Neural crest cell (in vitro differentiated cells): Measurements from ENCODE around the gene NUDCD3. TPM values are rescaled to one million over a fixed set of nuclear protein-coding genes. Genes with fewer than 3 reads are reported as not detected.
"Not testable (repeated sequence)": the region's sequence is repeated elsewhere in the genome, so short reads cannot be mapped to it uniquely, and the experiment has no call there.

Source experiments
- DNase-seq: peaks from one replicate; pipeline ENCODE4 v3.0.0; 2021; ENCODE audit warnings: low read depth, mixed read lengths, low spot score
- H3K27ac Mint-ChIP-seq: one replicate; pipeline ENCODE4 v1.8.0; 2021; ENCODE audit warnings: mild to moderate bottlenecking, mixed read lengths; ENCODE audit not compliant: unreplicated experiment
- H3K27me3 Mint-ChIP-seq: 2 replicates; pipeline ENCODE4 v1.8.0; 2021; ENCODE audit warnings: low read depth, mild to moderate bottlenecking, mixed read lengths
- H3K36me3 Mint-ChIP-seq: 2 replicates; pipeline ENCODE4 v1.8.0; 2021; ENCODE audit warnings: low read depth, mild to moderate bottlenecking, mixed read lengths
- H3K4me1 Mint-ChIP-seq: 2 replicates; pipeline ENCODE4 v1.8.0; 2021; ENCODE audit warnings: mixed read lengths
- H3K4me3 Mint-ChIP-seq: one replicate; pipeline ENCODE4 v1.8.0; 2021; ENCODE audit warnings: mild to moderate bottlenecking, mixed read lengths
- H3K9me3 Mint-ChIP-seq: 2 replicates; pipeline ENCODE4 v1.8.0; 2021; ENCODE audit warnings: mixed read lengths
- CTCF ChIP-seq: fragments of 200-600 bp; sonication (generic); conservative IDR thresholded peaks from 2 replicates; pipeline ENCODE4 v1.5.0; 2021; ENCODE audit warnings: antibody characterized with exemption, mild to moderate bottlenecking
- total RNA-seq: library from RNA; stranded (reverse); gene quantifications from 2 replicates; pipeline ENCODE4 v1.2.1, GENCODE V29; 2021

Gene NUDCD3
- total RNA-seq, 1 donor from 2014 or later: 93.2 TPM

GRCh38 chr7:44515590-44516268, 25.3 kb upstream of the NUDCD3 start:
- Mint-ChIP-seq H3K36me3 (no peaks in the 10 kb centered on the region), H3K27me3 (peaks cover 9% of the 10 kb centered on the region), H3K27ac (peak overlapping the region; percentile 86)

GRCh38 chr7:44512736-44513135, 22.3 kb upstream of the NUDCD3 start:
- DNase-seq: no peak
- H3K27me3 Mint-ChIP-seq: peaks cover 26% of the 10 kb centered on the region
- H3K4me1 Mint-ChIP-seq: no peaks in the 10 kb centered on the region
- no peak overlapping the region for H3K4me3 Mint-ChIP-seq
- TF ChIP-seq CTCF: no peak
- no peak overlapping the region for H3K27ac Mint-ChIP-seq
- no peaks in the 10 kb centered on the region for H3K9me3 Mint-ChIP-seq
- no peaks in the 10 kb centered on the region for H3K36me3 Mint-ChIP-seq

More at GRCh38 chr7:44515590-44516268, 25.3 kb upstream of the NUDCD3 start:
- H3K9me3 Mint-ChIP-seq: no peaks in the 10 kb centered on the region
- H3K4me1 Mint-ChIP-seq: no peaks in the 10 kb centered on the region
- no peak for DNase-seq
- no peak for TF ChIP-seq CTCF
- H3K4me3 Mint-ChIP-seq: no peak overlapping the region

DNA sequence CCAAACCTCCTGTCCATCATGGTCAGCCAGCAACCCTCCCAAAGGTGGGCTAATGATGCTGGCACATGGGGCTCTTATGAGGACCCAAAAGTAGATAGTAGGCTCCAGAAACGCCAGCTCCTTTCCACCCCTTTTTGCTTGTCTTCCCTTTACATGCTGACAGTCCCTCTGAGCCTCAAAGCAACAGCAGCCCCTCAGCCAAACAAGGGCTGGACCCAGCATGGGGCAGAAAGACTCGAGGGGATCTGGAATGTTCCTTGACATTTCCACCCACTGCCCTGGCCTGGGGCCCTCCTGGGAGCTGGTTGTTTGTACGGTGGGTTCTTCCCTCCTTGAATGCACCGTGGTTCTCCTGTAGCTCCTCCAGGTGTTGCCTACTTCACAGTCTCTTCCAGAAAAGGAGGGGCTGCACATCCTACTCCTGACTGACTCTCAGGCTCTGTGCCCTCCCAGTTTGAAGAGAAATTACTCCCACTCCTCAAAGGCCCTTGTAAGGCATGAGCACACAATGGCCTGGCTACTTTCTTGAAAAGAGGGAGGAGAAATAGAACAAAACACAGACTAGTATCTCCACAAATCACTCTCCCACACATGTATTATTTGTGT, 21.5 kb upstream of the NUDCD3 start:
- no peak for TF ChIP-seq CTCF
- DNase-seq: no peak
- H3K27me3 Mint-ChIP-seq: peaks cover 27% of the 10 kb centered on the region
- H3K4me1 Mint-ChIP-seq: no peaks in the 10 kb centered on the region
- H3K27ac Mint-ChIP-seq: peak overlapping the region; percentile 31
- H3K36me3 Mint-ChIP-seq: no peaks in the 10 kb centered on the region
- H3K9me3 Mint-ChIP-seq: peaks cover under 1% of the 10 kb centered on the region
- no peak overlapping the region for H3K4me3 Mint-ChIP-seq

GRCh38 chr7:44511236-44511635, 20.8 kb upstream of the NUDCD3 start:
- H3K27me3 Mint-ChIP-seq: peaks cover 34% of the 10 kb centered on the region
- H3K27ac Mint-ChIP-seq: no peak overlapping the region
- no peaks in the 10 kb centered on the region for H3K4me1 Mint-ChIP-seq
- H3K9me3 Mint-ChIP-seq: peaks cover 3% of the 10 kb centered on the region
- no peak for DNase-seq
- H3K36me3 Mint-ChIP-seq: no peaks in the 10 kb centered on the region
- H3K4me3 Mint-ChIP-seq: no peak overlapping the region
- no peak for TF ChIP-seq CTCF

- H3K27ac Mint-ChIP-seq: no peak overlapping the region
- TF ChIP-seq CTCF: no peak
- H3K4me1 Mint-ChIP-seq: no peaks in the 10 kb centered on the region
- H3K36me3 Mint-ChIP-seq: no peaks in the 10 kb centered on the region
- no peak overlapping the region for H3K4me3 Mint-ChIP-seq
- no peak for DNase-seq
- H3K9me3 Mint-ChIP-seq: peaks cover 3% of the 10 kb centered on the region
- H3K27me3 Mint-ChIP-seq: peaks cover 45% of the 10 kb centered on the region
These were observed 18.0 kb upstream of the NUDCD3 start for GRCh38 chr7:44508328-44509030.

- peaks cover 59% of the 10 kb centered on the region for H3K27me3 Mint-ChIP-seq
- not testable (repeated sequence) for DNase-seq, H3K4me3 Mint-ChIP-seq, H3K4me1 Mint-ChIP-seq, H3K27ac Mint-ChIP-seq, H3K36me3 Mint-ChIP-seq, H3K9me3 Mint-ChIP-seq
These were observed 16.3 kb upstream of the NUDCD3 start for GRCh38 chr7:44506592-44507288.
